Measurements from ENCODE around the gene KCNB1.

Gene KCNB1

GRCh38 chr20:49326026-49326425 lies 156.4 kb downstream of the KCNB1 start:
- Histone ChIP-seq H3K4me1 (ENCODE audit: control insufficient read depth, low read length) (no peaks in the 10 kb centered on the region), H3K27ac (ENCODE audit: low read depth, low read length) (no peak overlapping the region), H3K4me3 (ENCODE audit: low read length) (no peak overlapping the region), H4K20me1 (ENCODE audit: control insufficient read depth, insufficient read depth, low read depth, low read length) (no peaks in the 10 kb centered on the region), H3K9me3 (ENCODE audit: control insufficient read depth, insufficient read depth, low read length) (no peaks in the 10 kb centered on the region), H3F3A (ENCODE audit: control insufficient read depth, insufficient read depth) (no peaks in the 10 kb centered on the region), H3K36me3 (ENCODE audit: control insufficient read depth, low read length) (no peaks in the 10 kb centered on the region), H3K79me2 (ENCODE audit: control insufficient read depth, low read length) (no peaks in the 10 kb centered on the region), H3K4me2 (ENCODE audit: low read length) (no peak overlapping the region), H3K9me2 (replicated peaks; ENCODE audit: control insufficient read depth, low read length) (no peaks in the 10 kb centered on the region), H3K27me3 (ENCODE audit: control insufficient read depth, low read length) (peaks cover 15% of the 10 kb centered on the region)
- no peak for TF ChIP-seq CTCF (IDR thresholded peaks at IDR 0.05; ENCODE audit: low read depth, low read length, poor library complexity, severe bottlenecking)
- no peak for TF ChIP-seq EZH2phosphoT487 (IDR thresholded peaks at IDR 0.05; ENCODE audit: borderline replicate concordance, low read length)

- H3K9me2 ChIP-seq (replicated peaks; ENCODE audit: control insufficient read depth, low read length) = no peaks in the 10 kb centered on the region
- H3K36me3 ChIP-seq (ENCODE audit: control insufficient read depth, low read length) = no peaks in the 10 kb centered on the region
- no peak for TF ChIP-seq EZH2phosphoT487 (IDR thresholded peaks at IDR 0.05; ENCODE audit: borderline replicate concordance, low read length)
- no peak for TF ChIP-seq CTCF (IDR thresholded peaks at IDR 0.05; ENCODE audit: low read depth, low read length, poor library complexity, severe bottlenecking)
- H3K27me3 ChIP-seq (ENCODE audit: control insufficient read depth, low read length) = peaks cover 28% of the 10 kb centered on the region
- H3K9me3 ChIP-seq (ENCODE audit: control insufficient read depth, insufficient read depth, low read length) = no peaks in the 10 kb centered on the region
- H3K4me2 ChIP-seq (ENCODE audit: low read length) = no peak overlapping the region
- H3K4me3 ChIP-seq (ENCODE audit: low read length) = no peak overlapping the region
- no peaks in the 10 kb centered on the region for H3F3A ChIP-seq (ENCODE audit: control insufficient read depth, insufficient read depth)
- H3K27ac ChIP-seq (ENCODE audit: low read depth, low read length) = no peak overlapping the region
- no peaks in the 10 kb centered on the region for H3K4me1 ChIP-seq (ENCODE audit: control insufficient read depth, low read length)
- no peaks in the 10 kb centered on the region for H3K79me2 ChIP-seq (ENCODE audit: control insufficient read depth, low read length)
- H4K20me1 ChIP-seq (ENCODE audit: control insufficient read depth, insufficient read depth, low read depth, low read length) = no peaks in the 10 kb centered on the region
Measured at GRCh38 chr20:49324306-49324705, 158.2 kb downstream of the KCNB1 start.

GRCh38 chr20:49323622-49324238 lies 158.7 kb downstream of the KCNB1 start:
- no peaks in the 10 kb centered on the region for H3K9me2 ChIP-seq (replicated peaks; ENCODE audit: control insufficient read depth, low read length)

More at GRCh38 chr20:49323622-49324238, 158.7 kb downstream of the KCNB1 start:
- Histone ChIP-seq H3K9me3 (ENCODE audit: control insufficient read depth, insufficient read depth, low read length) (no peaks in the 10 kb centered on the region), H3K4me1 (ENCODE audit: control insufficient read depth, low read length) (no peaks in the 10 kb centered on the region), H3K27me3 (ENCODE audit: control insufficient read depth, low read length) (peaks cover 34% of the 10 kb centered on the region), H4K20me1 (ENCODE audit: control insufficient read depth, insufficient read depth, low read depth, low read length) (no peaks in the 10 kb centered on the region), H3K36me3 (ENCODE audit: control insufficient read depth, low read length) (no peaks in the 10 kb centered on the region), H3K79me2 (ENCODE audit: control insufficient read depth, low read length) (no peaks in the 10 kb centered on the region), H3K4me3 (ENCODE audit: low read length) (no peak overlapping the region), H3K4me2 (ENCODE audit: low read length) (no peak overlapping the region), H3F3A (ENCODE audit: control insufficient read depth, insufficient read depth) (no peaks in the 10 kb centered on the region), H3K27ac (ENCODE audit: low read depth, low read length) (no peak overlapping the region)
- TF ChIP-seq EZH2phosphoT487 (IDR thresholded peaks at IDR 0.05; ENCODE audit: borderline replicate concordance, low read length) = no peak
- peak; percentile 25 for TF ChIP-seq CTCF (IDR thresholded peaks at IDR 0.05; ENCODE audit: low read depth, low read length, poor library complexity, severe bottlenecking)

All from DOHH2 (cell line).